Cerebellar cortex (tissue), 1 donor: ENCODE results near the gene PSMD13.
"Not testable (repeated sequence)": the region's sequence is repeated elsewhere in the genome, so short reads cannot be mapped to it uniquely, and the experiment has no call there.

Experiments used
- DNase-seq: peaks from one replicate; pipeline ENCODE4 v3.0.0-alpha.2; 2015; ENCODE audit warnings: low spot score

Gene PSMD13

GRCh38 chr11:218815-219593, 17.8 kb upstream of the PSMD13 start:
- no peak for DNase-seq

- not testable (repeated sequence) for DNase-seq
Measured at GRCh38 chr11:220641-221215, 16.0 kb upstream of the PSMD13 start.

GRCh38 chr11:221539-221938, 15.2 kb upstream of the PSMD13 start:
- no peak for DNase-seq

DNA sequence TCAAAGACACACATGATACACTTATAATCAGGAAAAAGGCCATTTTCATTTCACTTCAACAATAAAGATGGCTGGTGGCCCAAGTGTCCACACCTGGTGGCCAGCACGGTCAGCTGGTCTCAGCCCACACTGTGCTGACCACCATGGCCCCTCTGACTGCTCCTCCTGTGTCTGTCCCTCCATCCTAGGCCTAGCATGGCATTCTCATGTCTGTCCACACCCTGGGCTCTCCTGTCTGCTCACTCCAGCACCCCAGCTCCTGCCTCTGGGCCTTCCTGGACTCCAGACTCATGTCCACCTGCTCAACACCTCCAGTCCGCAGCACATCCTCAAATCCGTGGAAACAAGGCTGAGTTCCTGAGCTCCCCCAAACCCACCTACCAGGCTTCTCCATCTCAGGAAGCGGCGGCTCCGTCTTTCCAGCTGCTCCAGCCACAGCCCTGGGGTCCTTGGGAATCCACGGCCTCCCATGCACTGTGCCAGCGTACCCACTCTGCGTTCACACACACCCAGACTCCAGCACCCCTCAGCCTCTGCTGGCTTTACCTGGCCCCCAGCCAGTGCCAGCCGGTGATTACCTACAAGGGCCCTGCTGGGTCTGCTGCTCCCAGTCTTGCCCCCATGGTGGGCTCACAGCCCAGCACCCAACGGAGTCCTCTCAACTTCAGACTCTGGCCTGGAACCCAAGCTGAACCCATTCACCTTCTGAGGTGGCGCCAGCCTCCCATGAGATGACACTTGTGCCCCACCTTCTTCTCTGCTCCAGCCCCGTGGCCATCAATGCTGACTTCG, 14.6 kb upstream of the PSMD13 start:
- no peak for DNase-seq

GRCh38 chr11:223026-223789, 13.6 kb upstream of the PSMD13 start:
- DNase-seq = no peak

GRCh38 chr11:223884-224283, 12.9 kb upstream of the PSMD13 start:
- DNase-seq = no peak

GRCh38 chr11:224424-224823, 12.4 kb upstream of the PSMD13 start:
- no peak for DNase-seq

GRCh38 chr11:225734-226453, 10.9 kb upstream of the PSMD13 start:
- DNase-seq = no peak

DNA sequence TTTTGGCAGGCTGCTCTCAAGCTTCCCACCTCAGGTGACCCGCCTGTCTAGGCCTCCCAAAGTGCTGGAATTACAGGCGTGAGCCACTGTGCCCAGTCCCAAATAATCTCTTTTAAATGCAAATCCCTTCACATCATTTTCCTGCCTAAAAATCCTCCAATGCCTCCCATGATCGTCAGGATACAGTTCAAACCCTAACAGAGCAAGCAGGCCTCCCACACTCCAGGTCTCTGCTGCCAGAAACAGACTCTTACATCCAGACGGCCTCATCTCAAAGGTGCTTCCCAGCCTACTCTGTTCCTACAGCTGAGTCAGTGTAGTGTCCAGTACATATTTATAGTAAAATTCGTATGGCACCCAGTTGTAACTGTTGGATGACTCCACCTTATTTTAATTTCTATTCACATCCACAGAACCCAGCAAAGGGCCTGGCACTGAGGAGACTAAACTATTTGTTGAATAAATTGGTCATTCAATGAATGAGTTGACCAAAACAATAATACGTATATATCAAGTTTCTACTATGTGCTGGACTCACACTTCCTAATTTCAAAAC, 8.9 kb upstream of the PSMD13 start:
- no peak for DNase-seq

- no peak for DNase-seq
Measured at GRCh38 chr11:230431-230830, 6.3 kb upstream of the PSMD13 start.

GRCh38 chr11:232783-233565, 3.8 kb upstream of the PSMD13 start:
- no peak for DNase-seq

DNA sequence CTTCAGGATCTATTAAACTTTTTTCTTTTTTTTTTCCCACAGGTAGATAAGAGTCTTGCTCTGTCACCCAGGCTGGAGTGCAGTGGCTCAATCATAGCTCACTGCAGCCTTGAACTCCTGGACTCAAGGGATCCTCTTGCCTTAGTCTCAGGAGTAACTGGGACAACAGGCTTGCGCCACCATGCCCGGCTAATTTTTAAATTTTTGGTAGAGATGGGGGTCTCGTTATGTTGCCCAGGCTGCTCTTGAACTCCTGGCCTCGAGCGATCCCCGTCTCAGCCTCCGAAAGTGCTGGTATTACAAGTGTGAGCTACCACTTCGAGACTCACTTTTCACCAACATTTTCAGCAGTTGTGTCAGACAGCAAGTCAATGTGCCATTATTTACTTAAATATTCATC, 1.6 kb upstream of the PSMD13 start:
- no peak for DNase-seq

GRCh38 chr11:235609-235996, 1.2 kb upstream of the PSMD13 start:
- DNase-seq = no peak

GRCh38 chr11:235997-236773, 591 bp upstream of the PSMD13 start, which contains the start of gene SIRT3:
Gene SIRT3, minus strand, starts transcription at chr11:236342. Its CDS starts 14 bp downstream, at chr11:236328.
- peak; percentile 86 for DNase-seq

DNA sequence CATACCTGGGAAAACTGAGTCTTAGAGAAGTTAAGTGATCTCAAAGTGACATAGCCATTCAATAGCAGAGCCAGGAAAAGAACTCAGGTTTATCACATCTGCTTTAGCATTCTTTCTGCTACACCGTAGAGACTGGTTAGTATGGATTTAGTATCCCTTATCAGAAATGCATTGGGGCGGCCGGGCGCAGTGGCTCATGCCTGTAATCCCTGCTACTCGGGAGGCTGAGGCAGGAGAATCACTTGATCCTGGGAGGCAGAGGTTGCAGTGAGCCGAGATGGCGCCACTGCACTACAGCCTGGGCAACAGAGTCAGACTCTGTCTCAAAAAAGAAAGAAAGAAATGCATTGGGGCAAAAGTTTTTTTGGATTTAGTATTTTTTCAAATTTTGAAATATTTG, 1.6 kb downstream of the PSMD13 start:
- not testable (repeated sequence) for DNase-seq

DNA sequence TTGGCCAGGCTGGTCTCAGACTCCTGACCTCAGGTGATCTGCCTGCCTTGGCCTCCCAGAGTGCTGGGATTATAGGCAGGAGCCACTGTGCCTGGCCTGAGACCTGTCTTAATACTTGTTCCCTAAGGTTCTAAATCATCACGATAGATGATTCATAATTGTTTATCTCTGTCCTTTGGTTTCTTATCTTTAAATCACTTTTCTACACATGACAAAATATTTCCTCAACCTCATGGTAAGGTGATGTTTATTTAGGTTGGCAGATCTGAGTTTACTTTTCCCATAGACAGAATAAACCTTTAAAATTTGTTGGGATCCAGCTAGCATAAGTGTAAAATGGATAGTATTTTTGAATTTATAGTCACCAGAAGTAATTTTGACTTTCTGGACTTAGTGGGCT, 3.5 kb downstream of the PSMD13 start:
- no peak for DNase-seq

DNA sequence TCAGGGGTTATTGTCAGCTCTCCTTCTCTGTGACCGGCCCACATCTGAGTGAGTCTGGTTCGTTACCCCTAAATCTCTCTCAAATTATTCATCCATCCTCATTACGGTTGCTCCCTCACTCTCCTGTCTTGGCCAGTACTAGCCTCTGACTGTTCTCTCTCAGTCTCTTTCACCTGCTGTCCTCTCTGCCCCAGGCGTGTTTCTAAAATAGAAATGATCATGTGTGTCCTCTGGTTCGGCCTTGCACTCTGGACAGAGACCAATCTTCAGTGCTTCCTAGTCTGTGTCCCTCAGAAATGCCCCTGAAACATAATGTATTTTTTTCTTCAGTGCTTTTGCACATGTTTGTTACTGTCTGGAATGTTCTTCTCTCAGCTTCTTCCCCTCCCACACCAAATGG, 4.9 kb downstream of the PSMD13 start:
- no peak for DNase-seq

- no peak for DNase-seq
Measured at GRCh38 chr11:244376-244775, 7.6 kb downstream of the PSMD13 start.

- DNase-seq = no peak
Measured at GRCh38 chr11:249062-249461, 12.3 kb downstream of the PSMD13 start.

- DNase-seq = no peak
Measured at GRCh38 chr11:250274-250673, 13.5 kb downstream of the PSMD13 start.
